ENCODE measurements around the gene CDCP1.
A peak's percentile ranks its signal among the peaks of the same experiment; 100 is the strongest.
"Not testable (repeated sequence)": the region's sequence is repeated elsewhere in the genome, so short reads cannot be mapped to it uniquely, and the experiment has no call there.

Gene CDCP1

DNA sequence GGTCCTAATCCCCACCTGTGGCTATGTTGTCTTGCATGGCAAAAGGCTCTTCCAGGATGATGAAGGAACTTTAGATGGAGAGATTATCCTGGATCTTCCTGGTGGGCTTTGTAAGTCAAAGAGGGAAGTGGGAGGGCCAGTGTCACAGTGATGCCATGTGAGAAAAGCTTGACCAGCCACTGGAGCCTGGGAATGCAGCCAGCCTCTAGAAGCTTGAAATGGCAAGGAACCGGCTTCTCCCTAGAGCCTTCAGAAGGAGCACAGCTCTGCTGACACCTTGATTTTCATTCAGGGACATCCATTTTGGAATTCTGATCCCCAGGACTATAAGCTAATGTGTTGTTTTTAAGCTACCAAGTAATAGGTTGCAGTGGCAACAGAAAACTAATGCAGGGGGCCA, 61.8 kb downstream of the CDCP1 start:
- DNase-seq (ENCODE audit: low spot score): no peak

GRCh38 chr3:45083023-45083422, 63.2 kb downstream of the CDCP1 start:
- DNase-seq (ENCODE audit: low spot score): no peak

DNA sequence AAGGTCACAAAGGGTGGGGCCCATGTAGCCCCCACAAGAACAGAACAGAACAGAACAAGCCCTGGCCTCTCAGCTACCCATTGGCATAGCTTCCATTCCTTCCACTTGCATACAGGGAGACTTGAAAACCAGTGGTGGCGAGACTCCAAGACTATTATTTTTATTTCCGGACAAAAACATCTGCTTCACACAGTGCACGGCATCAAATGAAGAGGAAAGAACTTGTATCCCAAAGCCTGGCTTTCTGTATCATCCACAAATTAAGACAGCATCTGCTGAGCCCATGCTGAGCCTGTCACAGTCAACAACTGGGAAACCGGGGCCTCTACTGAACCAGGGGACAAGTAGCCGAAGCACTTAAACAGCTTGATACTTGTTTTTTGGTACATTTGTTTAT, 64.0 kb downstream of the CDCP1 start:
- DNase-seq (ENCODE audit: low spot score): no peak

- no peak for DNase-seq (ENCODE audit: low spot score)
These were observed 64.6 kb downstream of the CDCP1 start for GRCh38 chr3:45081506-45082141.

DNA sequence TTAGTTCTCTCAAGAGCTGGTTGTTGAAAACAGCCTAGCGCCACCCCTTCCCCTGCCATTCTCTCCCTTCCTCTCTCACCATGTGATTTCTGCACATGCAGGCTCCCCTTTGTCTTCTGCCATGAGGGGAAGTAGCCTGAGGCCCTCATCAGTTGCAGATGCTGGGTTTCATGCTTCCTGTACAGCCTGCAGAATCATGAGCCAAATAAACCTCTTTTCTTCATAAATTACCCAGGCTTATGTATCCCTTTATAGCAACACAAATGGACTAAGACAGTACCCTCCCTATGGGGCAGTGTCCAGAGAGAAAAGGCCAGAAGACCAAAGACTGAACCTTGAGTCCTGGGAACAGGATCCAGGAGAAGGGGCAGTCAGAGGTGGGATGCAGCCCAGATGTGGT, 65.4 kb downstream of the CDCP1 start:
- DNase-seq (ENCODE audit: low spot score): no peak

DNA sequence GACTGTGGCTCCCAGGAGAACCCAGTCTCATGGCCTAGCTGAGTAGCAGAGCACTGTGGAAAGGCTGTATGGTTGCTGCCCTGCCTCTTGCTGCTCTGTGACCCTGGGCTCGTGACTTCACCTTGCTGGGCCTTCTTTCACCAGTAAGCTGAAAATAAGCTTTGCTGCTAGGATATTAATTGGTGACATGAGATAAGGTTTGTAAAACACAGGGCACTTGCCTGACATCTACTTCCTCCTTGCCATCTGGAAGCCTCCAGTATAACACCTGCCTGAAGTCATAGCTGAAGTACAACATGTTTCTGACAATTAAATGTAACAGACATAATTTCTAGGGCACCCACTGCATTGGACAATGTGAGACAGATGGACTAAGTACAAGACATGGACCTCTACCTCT, 66.5 kb downstream of the CDCP1 start:
- no peak for DNase-seq (ENCODE audit: low spot score)

DNA sequence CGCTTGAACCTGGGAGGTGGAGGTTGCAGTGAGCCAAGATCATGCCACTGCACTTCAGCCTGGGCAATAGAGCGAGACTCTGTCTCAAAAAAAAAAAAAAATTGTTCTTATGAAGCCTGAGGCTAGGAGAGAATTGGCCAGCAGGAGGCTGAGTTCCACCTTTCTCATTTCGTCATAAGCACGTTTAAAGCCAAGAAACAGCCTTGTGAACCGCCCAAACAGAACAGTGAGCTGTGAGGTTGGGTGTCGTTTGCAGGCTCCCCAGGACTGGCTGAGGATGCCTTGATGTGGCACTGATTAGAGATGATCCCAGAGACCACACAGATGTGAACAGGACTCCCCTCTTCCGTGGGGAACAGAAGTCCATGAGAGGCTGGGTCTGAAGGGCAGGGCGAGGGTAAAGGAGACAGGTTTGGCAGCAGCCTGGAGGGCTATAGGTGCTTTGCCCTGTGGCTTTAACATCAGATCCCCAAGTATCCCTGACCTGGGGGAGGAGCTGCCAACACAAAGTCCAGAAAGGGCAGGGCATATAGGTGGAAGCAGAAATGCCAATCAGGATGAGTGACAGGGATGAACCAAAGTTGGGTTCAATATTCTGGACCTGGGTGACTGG, 67.2 kb downstream of the CDCP1 start:
- DNase-seq (ENCODE audit: low spot score): peak; percentile 31

DNA sequence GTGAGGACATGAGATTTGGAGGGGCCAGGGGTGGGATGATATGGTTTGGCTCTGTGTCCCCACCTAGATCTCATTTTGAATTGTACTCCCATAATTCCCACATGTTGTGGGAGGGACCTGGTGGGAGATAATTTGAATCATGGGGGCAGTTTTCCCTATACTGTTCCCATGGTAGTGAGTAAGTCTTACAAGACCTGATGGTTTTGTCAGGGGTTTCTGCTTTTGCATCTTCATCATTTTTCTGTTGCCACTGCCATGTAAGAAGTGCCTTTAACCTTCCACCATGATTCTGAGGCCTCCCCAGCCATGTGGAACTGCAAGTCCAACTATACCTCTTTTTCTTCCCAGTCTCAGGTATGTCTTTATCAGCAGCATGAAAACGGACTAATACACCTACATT, 67.9 kb downstream of the CDCP1 start:
- not testable (repeated sequence) for DNase-seq (ENCODE audit: low spot score)

- DNase-seq (ENCODE audit: low spot score): no peak
These were observed 70.2 kb downstream of the CDCP1 start for GRCh38 chr3:45075821-45076625.

DNA sequence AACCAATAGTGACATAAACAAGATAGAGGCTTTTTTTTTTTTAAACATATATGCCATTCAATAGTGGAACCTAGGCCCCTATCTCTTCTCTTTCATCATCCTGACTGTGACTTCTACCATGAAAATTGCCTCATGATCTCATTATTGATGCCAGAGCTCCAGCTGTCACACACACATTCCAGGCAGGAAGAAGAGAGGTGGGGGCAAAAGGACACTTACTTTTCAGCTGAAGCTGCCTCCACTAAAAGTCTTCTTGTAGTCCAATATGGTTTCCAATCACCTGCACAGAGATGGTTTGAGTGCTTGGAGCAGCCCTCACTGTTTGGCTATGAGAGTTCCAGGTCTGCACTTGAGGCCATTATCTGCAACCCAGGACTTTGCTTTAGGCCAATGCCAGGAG, 75.1 kb downstream of the CDCP1 start:
- no peak for DNase-seq (ENCODE audit: low spot score)

DNA sequence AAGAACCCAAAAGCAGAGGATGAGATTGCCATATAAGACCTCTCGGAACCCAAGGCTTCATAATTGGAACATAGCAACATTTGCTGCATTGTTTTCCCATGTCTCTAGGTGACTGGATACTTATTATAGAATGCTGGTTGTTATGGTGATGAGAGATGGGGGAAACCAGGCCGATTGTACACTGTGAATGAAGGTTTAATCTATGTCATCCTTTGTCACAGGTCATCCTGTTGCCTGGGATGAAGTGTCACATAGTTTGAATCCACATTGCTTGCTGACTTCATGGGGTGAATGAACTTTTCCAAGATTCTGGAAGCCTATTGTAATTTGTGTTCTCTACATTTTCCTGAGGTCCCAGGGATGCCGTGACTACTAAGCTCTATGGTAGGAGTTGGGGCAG, 78.2 kb downstream of the CDCP1 start:
- DNase-seq (ENCODE audit: low spot score): no peak

DNA sequence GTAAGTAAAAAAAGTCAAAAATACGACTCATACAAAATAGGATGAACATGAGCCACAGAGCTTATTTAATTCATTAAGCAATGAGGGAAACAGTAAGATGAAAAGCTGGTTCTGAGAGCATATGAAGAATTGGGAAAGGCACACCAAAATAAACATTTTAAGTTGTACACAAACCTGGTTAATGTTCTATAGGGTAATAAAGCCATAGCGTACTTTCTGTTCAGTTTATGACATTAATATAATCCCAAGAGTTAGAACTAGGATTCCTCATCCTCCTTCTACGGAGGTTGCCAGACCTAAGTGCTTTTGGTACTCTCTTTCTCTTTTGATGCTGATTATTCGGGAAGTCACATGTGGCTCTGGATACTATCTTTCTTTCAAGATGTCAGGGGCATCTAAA, 78.7 kb downstream of the CDCP1 start:
- DNase-seq (ENCODE audit: low spot score): no peak

DNA sequence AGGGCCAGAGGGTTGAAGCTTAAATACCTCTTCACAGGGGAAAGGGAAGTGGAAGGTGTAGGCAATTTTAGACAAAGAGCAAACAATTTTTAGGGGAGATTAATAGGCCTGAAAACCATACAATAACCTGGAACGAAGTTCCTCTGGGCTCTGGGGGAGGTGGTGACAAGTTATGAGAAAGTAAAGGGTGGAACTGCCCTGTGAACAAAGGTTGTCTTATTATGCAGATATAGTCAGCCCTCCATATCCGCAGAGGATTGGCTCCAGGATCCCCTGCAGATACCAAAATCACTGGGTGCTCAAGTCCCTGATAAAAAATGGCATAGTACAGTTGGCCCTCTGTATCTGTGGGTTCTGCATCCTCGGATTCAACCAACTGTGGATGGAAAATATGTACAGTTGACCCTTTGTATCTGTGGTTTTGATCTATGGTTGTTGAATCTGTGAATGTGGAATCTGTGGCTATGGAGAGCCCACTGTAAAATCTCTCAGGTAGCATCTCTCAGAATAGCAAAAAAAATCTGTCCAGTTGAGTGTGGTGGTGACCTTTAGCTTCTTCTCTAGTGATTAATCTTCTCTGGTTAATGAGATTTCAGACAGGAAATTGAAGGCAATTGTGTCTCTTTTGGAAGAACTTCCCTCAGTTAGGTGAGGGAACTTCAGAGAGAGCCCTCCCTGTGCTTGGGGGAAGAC, 79.9 kb downstream of the CDCP1 start:
- no peak for DNase-seq (ENCODE audit: low spot score)

GRCh38 chr3:45065373-45065720, 80.8 kb downstream of the CDCP1 start:
- DNase-seq (ENCODE audit: low spot score): no peak

- no peak for DNase-seq (ENCODE audit: low spot score)
These were observed 81.4 kb downstream of the CDCP1 start for GRCh38 chr3:45064512-45065372.

DNA sequence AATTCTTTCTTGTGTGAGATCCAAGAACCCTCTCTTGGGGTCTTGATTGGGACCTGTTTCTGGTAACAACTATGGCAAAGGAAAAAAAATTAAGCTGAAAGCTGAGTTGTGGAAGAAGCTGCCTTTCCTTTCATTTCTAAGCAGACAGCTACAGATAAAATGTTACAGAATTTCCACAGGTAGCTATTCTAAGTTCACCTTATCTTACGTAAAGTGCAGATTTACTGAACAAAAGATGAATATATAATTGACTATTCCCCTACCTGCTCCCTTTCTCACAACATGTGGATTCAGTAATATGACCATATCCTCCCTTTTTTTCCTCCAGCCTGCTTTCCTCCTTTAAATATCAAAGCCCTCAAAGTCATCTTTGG, 83.5 kb downstream of the CDCP1 start:
- DNase-seq (ENCODE audit: low spot score): no peak

DNA sequence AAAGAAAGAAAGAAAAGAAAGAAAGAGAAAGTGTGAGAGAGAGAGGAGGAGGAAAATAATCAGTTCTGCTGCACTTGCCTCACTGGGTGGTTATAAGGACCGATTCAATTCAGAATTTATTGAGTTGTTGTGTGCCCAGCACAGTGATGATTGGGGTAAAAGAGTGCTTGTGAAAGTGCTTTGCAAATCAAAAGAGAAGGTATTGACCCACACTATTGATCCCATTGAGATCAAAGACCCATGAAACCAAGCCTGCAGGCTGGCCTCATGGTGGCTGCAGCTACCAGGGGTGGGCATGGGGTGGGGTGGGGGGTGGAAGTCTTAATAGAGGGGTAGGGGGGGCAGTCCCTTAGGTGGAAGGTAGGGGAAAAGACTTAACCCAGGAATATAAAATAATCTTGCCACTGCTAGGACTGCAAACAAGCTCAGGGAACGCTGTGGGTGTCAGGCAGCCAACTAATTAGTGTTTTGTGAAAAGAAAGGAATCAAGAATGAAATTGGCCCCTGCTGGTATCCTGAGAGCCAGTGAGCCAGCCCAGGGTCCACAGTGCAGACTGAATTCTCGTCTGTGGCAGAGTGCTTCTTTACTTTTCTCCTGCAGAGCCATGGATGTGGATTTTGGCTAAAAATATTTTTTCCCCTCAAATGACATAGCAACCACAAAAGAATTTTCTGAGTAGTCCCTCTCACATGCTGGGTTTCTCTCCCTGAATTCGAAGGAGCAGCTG, 85.8 kb downstream of the CDCP1 start:
- DNase-seq (ENCODE audit: low spot score): no peak

- DNase-seq (ENCODE audit: low spot score): no peak
These were observed 87.0 kb downstream of the CDCP1 start for GRCh38 chr3:45059132-45059531.

DNA sequence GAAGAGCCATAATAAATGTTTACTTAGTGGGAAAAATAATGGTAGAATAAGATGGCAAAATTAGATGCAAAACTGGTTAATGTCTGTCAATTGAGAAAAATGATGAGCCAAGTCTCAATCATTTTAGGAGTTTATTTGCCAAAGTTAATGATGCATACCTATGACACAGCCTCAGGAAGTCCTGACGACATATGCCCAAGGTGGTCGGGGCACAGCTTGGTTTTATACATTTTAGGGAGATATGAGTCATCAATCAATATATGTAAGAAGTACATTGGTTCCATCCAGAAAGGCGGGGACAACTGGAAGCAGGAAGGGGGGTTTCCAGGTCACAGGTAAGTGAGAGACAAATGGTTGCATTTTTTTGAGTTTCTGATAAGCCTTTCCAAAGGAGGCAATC, 88.6 kb downstream of the CDCP1 start:
- no peak for DNase-seq (ENCODE audit: low spot score)

DNA sequence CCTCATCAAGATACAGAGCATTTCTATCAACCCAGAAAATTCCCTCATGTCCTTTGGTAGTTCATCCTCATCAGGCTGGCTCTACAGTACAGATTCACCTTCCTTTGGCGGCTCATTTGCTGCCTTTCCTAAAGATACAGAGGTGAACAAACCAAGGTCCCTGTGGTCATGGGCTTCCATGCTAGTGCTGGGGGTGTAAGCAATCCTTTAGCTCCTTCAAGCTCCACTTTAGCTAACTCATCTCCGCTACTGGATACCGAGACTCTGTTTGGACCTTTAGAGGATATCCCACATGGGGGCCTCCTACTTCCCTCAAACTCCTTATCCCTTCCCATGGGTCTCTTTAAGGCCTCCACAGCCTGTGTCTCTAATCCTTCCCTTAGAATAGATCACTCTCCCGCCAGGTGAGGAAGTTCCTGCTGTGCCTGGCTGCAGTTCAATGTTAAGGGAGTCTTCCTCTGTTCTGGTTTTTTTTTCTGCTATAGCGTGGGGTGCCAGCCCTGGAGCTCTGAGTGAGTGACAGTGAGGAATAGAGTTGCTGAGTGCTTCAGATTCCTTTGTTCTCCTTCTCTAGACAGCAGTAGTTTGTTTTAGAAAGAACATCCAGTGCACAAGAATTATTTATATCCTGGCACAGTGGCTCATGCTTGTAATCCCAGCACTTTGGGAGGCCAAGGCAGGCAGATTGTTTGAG, 89.4 kb downstream of the CDCP1 start:
- DNase-seq (ENCODE audit: low spot score): no peak

Data from iPS-NIHi11 (cell line).